Heart right ventricle (tissue), 16 donors: ENCODE measurements around the gene CD2BP2. TPM values are rescaled to one million over a fixed set of nuclear protein-coding genes. Genes with fewer than 3 reads are reported as not detected.

Source experiments
- ATAC-seq, 8 donors: fragments of 200-7000 bp; cut with Tn5 transposase; one replicate each; pipeline ENCODE4 v1.9.1; 2020; ENCODE audit warnings: mild to moderate bottlenecking in 8 of 8, moderate library complexity in 8 of 8, moderate number of reproducible peaks in 1 of 8
- DNase-seq, 2 donors: peaks; one replicate each; pipeline ENCODE4 v3.0.0-alpha.2; 2020
- H3K27ac ChIP-seq, 10 donors: fragments of 200-600 bp; sonication (generic) in 2 of 10; one replicate each; pipeline versions ENCODE4 v1.5.0 to v1.8.0; 2020 to 2022; ENCODE audit warnings: mild to moderate bottlenecking in 3 of 10
- H3K27me3 ChIP-seq, 7 donors: fragments of 200-600 bp; one replicate each; pipeline ENCODE4 v1.8.0; 2021 to 2022; ENCODE audit warnings: mild to moderate bottlenecking in 2 of 7
- H3K36me3 ChIP-seq, 9 donors: fragments of 200-600 bp; sonication (generic) in 1 of 9; one replicate each; pipeline versions ENCODE4 v1.5.0 to v1.8.0; 2020 to 2022; ENCODE audit warnings: mild to moderate bottlenecking in 2 of 9
- H3K4me1 ChIP-seq, 9 donors: fragments of 200-600 bp; sonication (generic) in 1 of 9; one replicate each; pipeline versions ENCODE4 v1.5.0 to v1.8.0; 2020 to 2022; ENCODE audit warnings: mild to moderate bottlenecking in 4 of 9
- H3K4me3 ChIP-seq, 10 donors: fragments of 200-600 bp; sonication (generic) in 2 of 10; one replicate each; pipeline versions ENCODE4 v1.5.0 to v1.8.0; 2020 to 2022; ENCODE audit warnings: mild to moderate bottlenecking in 7 of 10, moderate library complexity in 2 of 10
- H3K9me3 ChIP-seq, 11 donors: fragments of 200-600 bp in 10 of 11; sonication (generic) in 2 of 11; one replicate each; pipeline versions ENCODE4 v1.5.0 to v1.8.0; 2013 to 2022; ENCODE audit warnings: mild to moderate bottlenecking in 2 of 11, control low read depth in 1 of 11, moderate library complexity in 1 of 11
- WGBS, 2 donors: extraction: QIAGEN DNeasy Blood & Tissue Kit; methylation state at CpG; one replicate each; pipeline ENCODE4 v1.1.7; 2013; ENCODE audit warnings: inconsistent platforms in 1 of 2; 5-methylcytosine and 5-hydroxymethylcytosine counted together
- intact Hi-C, 10 donors: fragments of 100-400 bp; cut with DNase I; formaldehyde crosslinking; loops; one replicate each; pipeline versions ENCODE4 v1.11.1 to v1.14.2; 2022
- polyA plus RNA-seq, 2 donors: library from polyadenylated mRNA; stranded (reverse); fragments of 200-250 nt; gene quantifications; one replicate each; pipeline ENCODE4 v1.2.3, GENCODE V29; 2013
- total RNA-seq, 10 donors: library from RNA; stranded (reverse); fragmentation: NEBNext Ultra II Directional in 3 of 10; extraction: Animal tissue kit (Norgen Biotek cat#: 25700) in 3 of 10; gene quantifications; one replicate each; pipeline versions ENCODE4 v1.2.1 to v1.2.4, GENCODE V29; 2021 to 2023
- TF ChIP-seq, protein P1 (sequence below), 9 donors: fragments of 200-600 bp; sonication (generic) in 2 of 9; IDR thresholded peaks; one replicate each; pipeline versions ENCODE4 v1.5.0 to v1.8.0; 2021 to 2022; ENCODE audit warnings: antibody characterized with exemption in 9 of 9, mild to moderate bottlenecking in 5 of 9, moderate library complexity in 1 of 9
- donor health status: Arrhythmogenic right ventricular cardiomyopathy.
- donor health status: ischemic (EF 13 %, LVEDD 7.1; RV severe dilation, severe dysfunction).
- donor health status: healthy with polysubstance abuse.
- donor health status: DM: no; HTN: yes; CAD: no.
- donor health status: DM: no; HTN: no; CAD: no.
- donor health status: ischemic (EF 25% LVEDD 6.9; RV normal size, moderate dysfunction).
- donor health status: ischemic (EF 25% LVEDD 5.7; RV mildly dilated, moderate dysfunction).
- donor health status: healthy.
- donor health status: DM: yes; HTN: yes; CAD: no.
- donor health status: Ischemic cardiomyopathy.
- donor health status: ischemic (EF 35%, LVEDD 5.7; RV mildly dilated, moderate dysfunction).
- donor health status: nonischemic (EF 11% LVEDD 7.7; RV severe dilation, severe dysfunction).
- donor health status: DM: yes; HTN: yes; CAD: no.
- donor health status: PGD.
- donor health status: ischemic (EF 29% LVEDD 5.4; RV normal size, mild dysfunction).
- donor health status: nonischemic (EF 23%, LVEDD 6.1; RV moderate dilation, normal function).

Gene CD2BP2
- total and polyA plus RNA-seq, 12 donors: 19.9 to 48.8 (median 38.8) TPM

DNA sequence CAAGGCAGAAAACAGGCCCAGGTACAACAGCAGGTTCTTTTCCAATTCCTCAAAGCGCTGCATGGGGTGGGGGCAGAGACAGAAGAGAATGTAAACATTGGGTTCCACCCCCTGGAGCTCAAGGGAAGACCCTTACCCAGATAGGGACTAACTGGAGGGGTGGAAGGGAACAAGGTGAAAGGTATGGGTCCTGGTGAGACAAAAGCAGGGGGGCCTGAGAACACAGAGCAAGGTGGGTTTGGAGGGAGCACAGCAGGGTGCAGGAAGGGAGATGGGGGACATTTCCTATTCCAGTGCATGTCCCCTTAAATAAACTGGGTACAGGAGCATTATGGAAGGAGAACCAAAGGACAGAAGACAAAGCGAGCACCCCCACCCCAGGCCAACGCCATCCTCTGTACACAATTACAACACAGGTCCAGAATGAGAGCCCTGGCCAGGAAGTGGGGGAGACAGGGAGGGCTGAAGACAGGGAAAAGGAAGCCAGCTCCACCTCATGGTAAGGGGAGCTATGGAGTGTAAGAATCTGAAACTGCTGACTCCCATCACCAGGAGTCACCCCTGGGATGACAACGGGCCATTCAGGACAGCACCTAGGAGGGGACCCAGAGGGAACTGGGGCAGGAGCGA is 2.1 kb upstream of the CD2BP2 start:
- WGBS, 2 donors: 71 to 74% methylated on average over 5 of the region's 5 CpGs
- Histone ChIP-seq H3K4me3 (no peak overlapping the region), H3K27me3 (no peaks in the 10 kb centered on the region), H3K36me3 (peaks cover 0 to 75% (median 26%) of the 10 kb centered on the region in 9 donors), H3K27ac (peak overlapping the region in 2 of 10 donors; percentile 94 to 99), H3K9me3 (no peaks in the 10 kb centered on the region), H3K4me1 (peaks cover 24 to 39% (median 32%) of the 10 kb centered on the region in 9 donors)
- no peak for DNase-seq
- intact Hi-C loops: loop anchor here in 4 of 10 donors (1.0 to 10.0 kb wide), 4 partner anchors 34 to 58 kb away; partner anchors contain the start of genes ZNF48 (in 1 of the 4) and ZNF771 (in 1 of the 4)
- TF ChIP-seq, protein P1, sequence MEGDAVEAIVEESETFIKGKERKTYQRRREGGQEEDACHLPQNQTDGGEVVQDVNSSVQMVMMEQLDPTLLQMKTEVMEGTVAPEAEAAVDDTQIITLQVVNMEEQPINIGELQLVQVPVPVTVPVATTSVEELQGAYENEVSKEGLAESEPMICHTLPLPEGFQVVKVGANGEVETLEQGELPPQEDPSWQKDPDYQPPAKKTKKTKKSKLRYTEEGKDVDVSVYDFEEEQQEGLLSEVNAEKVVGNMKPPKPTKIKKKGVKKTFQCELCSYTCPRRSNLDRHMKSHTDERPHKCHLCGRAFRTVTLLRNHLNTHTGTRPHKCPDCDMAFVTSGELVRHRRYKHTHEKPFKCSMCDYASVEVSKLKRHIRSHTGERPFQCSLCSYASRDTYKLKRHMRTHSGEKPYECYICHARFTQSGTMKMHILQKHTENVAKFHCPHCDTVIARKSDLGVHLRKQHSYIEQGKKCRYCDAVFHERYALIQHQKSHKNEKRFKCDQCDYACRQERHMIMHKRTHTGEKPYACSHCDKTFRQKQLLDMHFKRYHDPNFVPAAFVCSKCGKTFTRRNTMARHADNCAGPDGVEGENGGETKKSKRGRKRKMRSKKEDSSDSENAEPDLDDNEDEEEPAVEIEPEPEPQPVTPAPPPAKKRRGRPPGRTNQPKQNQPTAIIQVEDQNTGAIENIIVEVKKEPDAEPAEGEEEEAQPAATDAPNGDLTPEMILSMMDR (IDR thresholded peaks at IDR 0.05): no peak
- ATAC-seq: no peak

DNA sequence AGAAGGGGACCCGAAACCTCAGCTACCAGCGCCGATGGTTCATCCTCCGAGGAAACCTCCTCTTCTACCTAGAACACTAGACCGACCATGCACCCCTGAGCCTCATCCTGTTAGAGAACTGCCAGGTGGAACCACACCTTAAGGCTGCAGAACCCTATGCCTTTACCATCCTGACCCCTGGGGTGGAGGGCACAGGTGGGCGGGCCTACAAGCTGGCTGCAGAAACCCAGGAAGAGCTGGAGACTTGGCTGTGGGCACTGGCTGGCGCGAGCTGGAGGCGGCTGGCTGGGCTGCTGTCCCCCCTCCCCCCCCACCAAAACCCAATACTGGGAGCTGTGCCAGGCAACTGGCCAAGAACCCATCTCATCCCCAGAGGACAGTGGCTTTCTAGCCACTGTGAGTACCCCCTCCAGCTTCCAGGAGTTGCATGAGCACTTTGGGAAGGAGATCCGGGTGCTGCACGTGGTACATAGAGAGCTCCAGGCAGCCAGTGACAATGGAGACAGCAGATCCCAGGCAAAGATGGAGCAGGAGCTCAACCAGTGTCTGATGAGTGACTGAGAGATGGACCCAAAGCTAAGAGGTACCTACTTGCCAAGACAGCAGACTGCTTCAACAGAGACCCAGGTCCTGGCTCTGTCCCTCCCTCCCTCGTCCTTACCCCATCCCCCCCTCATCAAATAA is 1.4 kb upstream of the CD2BP2 start:
- no peak for DNase-seq
- Histone ChIP-seq H3K4me1 (peaks cover 26 to 46% (median 38%) of the 10 kb centered on the region in 9 donors), H3K9me3 (no peaks in the 10 kb centered on the region), H3K27ac (peak overlapping the region in 9 of 10 donors; percentile 94 to 99 (median 97)), H3K36me3 (peaks cover 0 to 75% (median 27%) of the 10 kb centered on the region in 9 donors), H3K27me3 (no peaks in the 10 kb centered on the region), H3K4me3 (peak overlapping the region in 6 of 10 donors; percentile 74 to 99 (median 86))
- intact Hi-C loops: loop anchor here in 4 of 10 donors (1.0 to 10.0 kb wide), 4 partner anchors 35 to 58 kb away; partner anchors contain the start of genes ZNF48 (in 1 of the 4) and ZNF771 (in 1 of the 4)
- TF ChIP-seq, protein P1 (IDR thresholded peaks at IDR 0.05): no peak
- ATAC-seq: no peak
- WGBS, 2 donors: 68 to 69% methylated on average over 12 of the region's 12 CpGs

DNA sequence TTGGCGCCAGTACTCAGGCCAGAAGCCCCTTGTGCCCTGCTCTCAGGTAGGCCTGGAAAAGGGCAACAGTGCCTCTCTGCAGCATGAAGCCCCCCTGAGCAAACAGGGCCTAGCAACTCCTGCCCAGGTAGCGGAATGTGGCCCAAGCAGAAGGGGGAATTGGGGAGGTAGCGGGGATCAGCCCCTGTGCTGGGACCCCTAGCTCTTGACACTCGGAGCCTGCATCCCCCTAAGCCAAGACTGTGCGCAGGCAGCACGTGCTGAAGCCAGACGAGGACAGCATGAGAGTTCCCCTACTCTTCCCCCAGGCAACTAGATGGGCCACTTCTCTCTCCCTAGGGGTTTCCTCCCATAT is 823 bp upstream of the CD2BP2 start:
- peaks cover 0 to 75% (median 31%) of the 10 kb centered on the region in 9 donors for H3K36me3 ChIP-seq
- H3K27ac ChIP-seq: peak overlapping the region; percentile 70 to 99 (median 97)
- H3K4me3 ChIP-seq: peak overlapping the region; percentile 27 to 99 (median 82)
- H3K27me3 ChIP-seq: no peaks in the 10 kb centered on the region
- TF ChIP-seq, protein P1 (IDR thresholded peaks at IDR 0.05): no peak
- H3K9me3 ChIP-seq: no peaks in the 10 kb centered on the region
- no peak for ATAC-seq
- H3K4me1 ChIP-seq: peaks cover 26 to 51% (median 40%) of the 10 kb centered on the region in 9 donors
- intact Hi-C loops: loop anchor here in 3 of 10 donors (5.0 to 10.0 kb wide), 3 partner anchors 41 to 59 kb away; partner anchors contain the start of genes ZNF48 (in 1 of the 3) and ZNF771 (in 1 of the 3)
- 58 to 65% methylated on average over 7 of the region's 7 CpGs for WGBS, 2 donors
- no peak for DNase-seq

DNA sequence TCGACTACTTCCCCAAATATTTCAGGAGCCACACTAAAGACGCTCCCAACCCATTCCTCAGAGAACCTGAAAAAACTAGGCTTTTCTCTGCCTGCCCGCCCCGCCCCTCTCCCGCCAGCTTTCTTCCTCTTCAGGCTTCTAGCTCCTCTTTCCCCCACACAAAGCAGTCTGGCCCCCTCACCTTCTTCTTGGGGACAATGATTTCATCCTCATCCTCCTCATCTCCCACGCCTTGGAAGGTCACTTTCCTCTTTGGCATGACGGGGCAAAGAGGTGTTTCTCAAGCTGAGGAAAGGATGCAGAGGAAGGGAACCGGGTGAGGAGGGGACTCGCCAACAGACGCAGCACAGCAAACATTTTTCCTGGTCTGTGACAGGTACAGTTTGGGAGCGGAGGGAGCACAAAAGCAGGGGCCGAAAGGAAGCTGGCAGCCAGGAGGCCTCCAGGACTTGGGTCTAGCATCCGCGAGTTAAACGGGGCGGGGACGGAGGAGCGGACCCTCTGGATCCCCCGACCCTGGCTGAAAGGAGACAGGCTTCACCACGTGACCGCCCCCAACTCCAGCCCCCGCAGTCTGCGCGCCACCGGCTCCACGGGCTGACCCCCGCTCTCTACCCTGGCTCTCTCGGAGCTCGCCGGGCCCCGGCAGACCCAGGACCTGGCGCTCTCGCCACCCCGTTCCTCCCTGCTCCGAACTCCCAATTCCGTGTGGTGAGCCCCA is 525 bp downstream of the CD2BP2 start:
- 2 to 3% methylated on average over 36 of the region's 36 CpGs for WGBS, 2 donors
- H3K4me1 ChIP-seq: peaks cover 26 to 51% (median 40%) of the 10 kb centered on the region in 9 donors
- peak overlapping the region; percentile 47 to 99 (median 82) for H3K4me3 ChIP-seq
- peak overlapping the region; percentile 2 to 99 (median 97) for H3K27ac ChIP-seq
- DNase-seq (no peak), ATAC-seq (peak; percentile 10 to 37 (median 28))
- no peaks in the 10 kb centered on the region for H3K27me3 ChIP-seq
- TF ChIP-seq, protein P1 (IDR thresholded peaks at IDR 0.05): no peak
- intact Hi-C loops: loop anchor here in 3 of 10 donors (5.0 to 10.0 kb wide), 3 partner anchors 43 to 60 kb away; partner anchors contain the start of genes ZNF48 (in 1 of the 3) and ZNF771 (in 1 of the 3)
- peaks cover 0 to 74% (median 38%) of the 10 kb centered on the region in 9 donors for H3K36me3 ChIP-seq
- no peaks in the 10 kb centered on the region for H3K9me3 ChIP-seq
